Endothelial cell of umbilical vein (primary cell): ENCODE data around the gene TBCC.

Experiments
- CTCF ChIP-seq, 2 donors: IDR thresholded peaks; 1 replicate in 1 of 2; 2 replicates in 1 of 2; pipeline ENCODE4 v1.5.1; 2011; ENCODE audit warnings: low read length in 2 of 2, mild to moderate bottlenecking in 2 of 2, moderate library complexity in 2 of 2, control low read depth in 1 of 2, inconsistent platforms in 1 of 2, low read depth in 1 of 2; ENCODE audit not compliant: insufficient read depth in 1 of 2; ENCODE audit errors: extremely low read depth in 1 of 2
- JUN ChIP-seq: IDR thresholded peaks from 2 replicates; pipeline ENCODE4 v1.6.1; 2011; ENCODE audit warnings: borderline replicate concordance, low read depth; ENCODE audit not compliant: insufficient read length, insufficient read depth

- TF ChIP-seq CTCF (IDR thresholded peaks at IDR 0.05; ENCODE audit: extremely low read depth in 1 of 2, insufficient read depth in 1 of 2, low read depth in 1 of 2, low read length in 2 of 2) (no peak), JUN (no peak)
Measured at GRCh38 chr6:42781546-42781795, 35.6 kb upstream of the TBCC start.
